GM12878 (cell line): ENCODE data around the gene SH3BGRL2. TPM values are rescaled to one million over a fixed set of nuclear protein-coding genes. Genes with fewer than 3 reads are reported as not detected.
A peak's percentile ranks its signal among the peaks of the same experiment; 100 is the strongest.

ENCODE experiments used
- ATAC-seq: fragments of 200-7000 bp; cut with Tn5 transposase; 3 replicates; pipeline ENCODE4 v1.9.1; 2020; ENCODE audit warnings: mild to moderate bottlenecking, moderate library complexity
- BruUV-seq: library from RNA; stranded (reverse); fragments of 400-500 nt; replicated peaks from 2 replicates; lab custom pipeline; 2021; lab: Mats Ljungman, UMichigan
- CTCF ChIA-PET: fragments of 300-600 bp; sonication (Branson Sonifier 250); formaldehyde crosslinking; extraction: SDS; loops from one replicate; lab custom pipeline; 2021; ENCODE audit warnings: inconsistent platforms; lab: Yijun Ruan, JAX
- POLR2A ChIA-PET: fragments of 350-600 bp; formaldehyde crosslinking; extraction: SDS; loops from one replicate; lab custom pipeline; 2021; ENCODE audit warnings: inconsistent platforms; lab: Charles Lee
- RAD21 ChIA-PET: fragments of 300-600 bp; sonication (Branson Sonifier 250); formaldehyde crosslinking; loops from one replicate; lab custom pipeline; 2023; ENCODE audit warnings: antibody characterized with exemption; ENCODE audit not compliant: unreplicated experiment; lab: Charles Lee
- SMC1A ChIA-PET: fragments of 300-600 bp; sonication (Branson Sonifier 250); formaldehyde crosslinking; loops from one replicate; lab custom pipeline; 2023; ENCODE audit not compliant: unreplicated experiment, uncharacterized antibody; lab: Charles Lee
- DNase-seq: peaks from one replicate; pipeline ENCODE4 v3.0.0-alpha.2; 2011; ENCODE audit warnings: low read depth, low spot score
- FAIRE-seq: peaks from 3 replicates; lab custom pipeline; 2011; peaks lifted over from hg19 to GRCh38; lab: Jason Lieb, UNC
- H2AFZ ChIP-seq: 2 replicates; pipeline ENCODE4 v1.6.0; 2011; ENCODE audit warnings: low read depth, low read length, control low read depth; ENCODE audit not compliant: control insufficient read depth
- H3K27ac ChIP-seq: 2 replicates; pipeline ENCODE4 v1.5.1; 2011; ENCODE audit warnings: control low read depth; ENCODE audit not compliant: control insufficient read depth, insufficient read depth
- H3K27me3 ChIP-seq, 2 experiments: replicated peaks in 1 of 2; 2 replicates each; pipeline versions ENCODE4 v1.6.0 to v1.6.1; 2011; ENCODE audit warnings: low read length in 1 of 2; ENCODE audit not compliant: control insufficient read depth in 2 of 2, insufficient read depth in 2 of 2
- H3K36me3 ChIP-seq, 2 experiments: 2 replicates each; pipeline ENCODE4 v1.5.1; 2011; ENCODE audit warnings: low read length in 1 of 2; ENCODE audit not compliant: control insufficient read depth in 2 of 2, insufficient read depth in 2 of 2
- H3K4me1 ChIP-seq: 2 replicates; pipeline ENCODE4 v1.6.1; 2011; ENCODE audit warnings: mild to moderate bottlenecking, low read length, moderate library complexity, mixed read lengths; ENCODE audit not compliant: control insufficient read depth, insufficient read depth
- H3K4me2 ChIP-seq: 2 replicates; pipeline ENCODE4 v1.6.0; 2011; ENCODE audit warnings: control low read depth; ENCODE audit not compliant: control insufficient read depth, insufficient read depth
- H3K4me3 ChIP-seq: fragments of 200-600 bp; sonication (generic); 2 replicates; pipeline ENCODE4 v1.5.1; 2016
- H3K79me2 ChIP-seq: 2 replicates; pipeline ENCODE4 v1.6.0; 2011; ENCODE audit warnings: low read length; ENCODE audit not compliant: control insufficient read depth, insufficient read depth
- H3K9ac ChIP-seq: 2 replicates; pipeline ENCODE4 v1.8.0; 2011; ENCODE audit warnings: low read length, control low read depth, mixed read lengths; ENCODE audit not compliant: control insufficient read depth, insufficient read depth
- H3K9me3 ChIP-seq: replicated peaks from 3 replicates; pipeline ENCODE4 v1.5.1; 2011; ENCODE audit warnings: mild to moderate bottlenecking, low read length; ENCODE audit not compliant: control insufficient read depth, insufficient read depth
- H4K20me1 ChIP-seq: 2 replicates; pipeline ENCODE4 v1.6.0; 2011; ENCODE audit not compliant: control insufficient read depth, insufficient read depth
- CTCF ChIP-seq, 3 experiments: IDR thresholded peaks in 2 of 3; conservative IDR thresholded peaks in 1 of 3; 2 replicates each; pipeline ENCODE4 v1.5.1; 2011; ENCODE audit warnings: low read depth in 3 of 3, low read length in 3 of 3, mild to moderate bottlenecking in 3 of 3, control low read depth in 2 of 3, moderate library complexity in 2 of 3, inconsistent platforms in 1 of 3, mixed read lengths in 1 of 3; ENCODE audit not compliant: control insufficient read depth in 2 of 3, insufficient read depth in 1 of 3; ENCODE audit errors: extremely low read depth in 1 of 3
- EZH2 ChIP-seq: IDR thresholded peaks from 2 replicates; pipeline ENCODE4 v1.6.1; 2012; ENCODE audit warnings: low read depth, mild to moderate bottlenecking, control low read depth, inconsistent platforms, low read length, borderline replicate concordance; ENCODE audit not compliant: control insufficient read depth
- WGBS: methylation state at CpG from one replicate; pipeline ENCODE4 v1.1.6; 2016; ENCODE audit warnings: low lambda C conversion rate; ENCODE audit not compliant: insufficient replicate concordance, insufficient coverage; ENCODE audit errors: missing lambda C conversion rate; 5-methylcytosine and 5-hydroxymethylcytosine counted together
- in situ Hi-C: fragments of 300-500 bp; cut with MboI; formaldehyde crosslinking; loops from 9 replicates; pipeline ENCODE4 v1.14.3; 2018; ENCODE audit warnings: mixed read lengths
- intact Hi-C: fragments of 100-400 bp; cut with micrococcal nuclease; formaldehyde crosslinking; loops from one replicate; pipeline ENCODE4 v1.14.2; 2022; ENCODE audit not compliant: unreplicated experiment
- polyA plus RNA-seq, 11 experiments: library from polyadenylated mRNA; depleted of rRNA in 4 of 11; unstranded in 6 of 11; stranded (reverse) in 5 of 11; fragments of >200 nt; fragmentation: Nextera tagmentation in 4 of 11; fragmentation: Illumina TruSeq in 1 of 11; extraction: Ambion mirVana in 4 of 11; extraction: Trizol in 1 of 11; gene quantifications; 1 replicate in 1 of 11; 2 replicates in 10 of 11; pipeline versions ENCODE4 v1.2.1 to v1.2.3, GENCODE V29; 2011 to 2016; ENCODE audit warnings: inconsistent platforms in 2 of 11, missing spikeins in 2 of 11, low read depth in 1 of 11
- total RNA-seq, 4 experiments: library from RNA; depleted of rRNA in 3 of 4; stranded (reverse); fragments of >200 nt in 3 of 4; fragmentation: Illumina TruSeq in 1 of 4; extraction: Trizol in 1 of 4; gene quantifications; 2 replicates each; pipeline versions ENCODE4 v1.2.1 to v1.2.3, GENCODE V29; 2013 to 2021

The SH3BGRL2 gene
- total and polyA plus RNA-seq, 10 of the 15 experiments (the other 5 are each of a cell fraction or from before 2014, with no cell fraction given): 0.03 to 0.37 (median 0.21) TPM

GRCh38 chr6:79735183-79735582 lies 104.1 kb downstream of the SH3BGRL2 start:
- FAIRE-seq: no peak
- 47% methylated on average over 5 of the region's 5 CpGs for WGBS

More at GRCh38 chr6:79735183-79735582, 104.1 kb downstream of the SH3BGRL2 start:
- SMC1A ChIA-PET: no interaction called here
- Histone ChIP-seq H2AFZ (no peak overlapping the region), H3K4me3 (no peak overlapping the region), H4K20me1 (no peaks in the 10 kb centered on the region), H3K79me2 (no peaks in the 10 kb centered on the region), H3K4me1 (no peaks in the 10 kb centered on the region), H3K9ac (no peak overlapping the region), H3K9me3 (no peaks in the 10 kb centered on the region), H3K36me3 (no peaks in the 10 kb centered on the region), H3K27ac (no peak overlapping the region), H3K4me2 (no peak overlapping the region), H3K27me3 (no peaks in the 10 kb centered on the region)
- POLR2A ChIA-PET: no interaction called here
- CTCF ChIA-PET: interaction anchor here (0.6 kb wide), 1 partner anchor 1031 kb away, joined by 3 read pairs; no protein-coding TSS in a partner anchor
- no TSS peak for BruUV-seq
- TF ChIP-seq EZH2: no peak
- peak in 1 of 3 experiments; percentile 6; a peak in 1 of 6 replicates for TF ChIP-seq CTCF (IDR thresholded peaks at IDR 0.05 in 2 of 3, conservative IDR thresholded peaks at IDR 0.05 in 1 of 3; ENCODE audit: control insufficient read depth in 2 of 3, extremely low read depth in 1 of 3, insufficient read depth in 1 of 3, low read depth in 3 of 3, low read length in 3 of 3)
- DNase-seq (no peak), ATAC-seq (no peak)
- in situ Hi-C loops (no loop called here), intact Hi-C loops (no loop called here)
- RAD21 ChIA-PET: no interaction called here
